ENCODE measurements around the gene PIP5K1B.

DNA sequence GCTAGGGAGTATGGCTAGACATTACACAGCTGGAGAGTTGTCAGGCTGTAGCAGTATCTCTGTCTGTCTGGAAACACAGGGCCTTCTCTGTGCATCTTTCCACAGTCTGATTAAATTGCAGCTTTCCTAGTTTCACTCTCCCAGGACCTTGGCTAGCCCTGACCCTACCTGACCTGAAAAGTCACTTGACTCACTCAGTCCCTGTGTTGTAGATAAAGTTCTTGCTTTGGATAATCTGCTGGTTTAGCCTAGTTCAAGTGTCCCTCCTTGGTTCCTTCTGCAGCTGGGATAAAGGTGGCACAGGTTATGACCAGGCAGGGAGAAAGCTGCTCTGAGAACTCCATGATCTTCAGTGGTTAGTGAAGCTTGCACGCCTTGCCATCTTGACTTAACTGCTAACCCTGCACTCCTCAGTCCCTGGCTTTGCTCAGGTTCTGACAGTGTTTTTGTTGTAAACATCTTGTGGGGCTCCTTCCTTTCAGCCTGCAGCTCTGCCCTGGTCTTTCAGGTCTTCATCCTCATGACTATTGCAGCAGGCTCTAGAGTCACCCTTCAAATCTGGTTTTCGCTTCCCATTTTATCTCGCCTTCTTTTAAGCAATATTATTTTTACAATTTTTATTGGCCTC lies 101.0 kb downstream of the PIP5K1B start:
- TF ChIP-seq CTCF (IDR thresholded peaks at IDR 0.05 in 2 of 3, conservative IDR thresholded peaks at IDR 0.05 in 1 of 3; ENCODE audit: borderline replicate concordance in 1 of 3, insufficient read depth in 1 of 3, low read depth in 2 of 3, low read length in 2 of 3) (no peak), POLR2AphosphoS5 (IDR thresholded peaks at IDR 0.05; ENCODE audit: low read depth, low read length) (no peak), YY1 (IDR thresholded peaks at IDR 0.05; ENCODE audit: extremely low read depth, insufficient replicate concordance, low read depth, low read length) (no peak), POLR2A (IDR thresholded peaks at IDR 0.05; ENCODE audit: borderline replicate concordance, extremely low read depth, insufficient read depth, insufficient read length) (no peak)

All from HCT116 (cell line).